HFF-Myc (cell line): ENCODE data around the gene BRCA2.
A peak's percentile ranks its signal among the peaks of the same experiment; 100 is the strongest.

Experiments used
- DNase-seq: peaks from one replicate; pipeline ENCODE4 v3.0.0-alpha.2; 2011; ENCODE audit warnings: low read depth; ENCODE audit errors: extremely low read depth
- H3K4me3 ChIP-seq: replicated peaks from 2 replicates; pipeline ENCODE4 v1.5.1; 2011; ENCODE audit warnings: low read depth, mild to moderate bottlenecking, control low read depth, low read length
- TF ChIP-seq, protein P1 (sequence below): IDR thresholded peaks from 2 replicates; pipeline ENCODE4 v1.5.1; 2012; ENCODE audit warnings: mild to moderate bottlenecking, low read depth, low read length, control low read depth; ENCODE audit errors: missing control alignments

Gene BRCA2

GRCh38 chr13:32414580-32414979 is 99.3 kb downstream of the BRCA2 start:
- H3K4me3 ChIP-seq, result no peak overlapping the region
- TF ChIP-seq, protein P1, sequence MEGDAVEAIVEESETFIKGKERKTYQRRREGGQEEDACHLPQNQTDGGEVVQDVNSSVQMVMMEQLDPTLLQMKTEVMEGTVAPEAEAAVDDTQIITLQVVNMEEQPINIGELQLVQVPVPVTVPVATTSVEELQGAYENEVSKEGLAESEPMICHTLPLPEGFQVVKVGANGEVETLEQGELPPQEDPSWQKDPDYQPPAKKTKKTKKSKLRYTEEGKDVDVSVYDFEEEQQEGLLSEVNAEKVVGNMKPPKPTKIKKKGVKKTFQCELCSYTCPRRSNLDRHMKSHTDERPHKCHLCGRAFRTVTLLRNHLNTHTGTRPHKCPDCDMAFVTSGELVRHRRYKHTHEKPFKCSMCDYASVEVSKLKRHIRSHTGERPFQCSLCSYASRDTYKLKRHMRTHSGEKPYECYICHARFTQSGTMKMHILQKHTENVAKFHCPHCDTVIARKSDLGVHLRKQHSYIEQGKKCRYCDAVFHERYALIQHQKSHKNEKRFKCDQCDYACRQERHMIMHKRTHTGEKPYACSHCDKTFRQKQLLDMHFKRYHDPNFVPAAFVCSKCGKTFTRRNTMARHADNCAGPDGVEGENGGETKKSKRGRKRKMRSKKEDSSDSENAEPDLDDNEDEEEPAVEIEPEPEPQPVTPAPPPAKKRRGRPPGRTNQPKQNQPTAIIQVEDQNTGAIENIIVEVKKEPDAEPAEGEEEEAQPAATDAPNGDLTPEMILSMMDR, result no peak
- DNase-seq, result no peak

DNA sequence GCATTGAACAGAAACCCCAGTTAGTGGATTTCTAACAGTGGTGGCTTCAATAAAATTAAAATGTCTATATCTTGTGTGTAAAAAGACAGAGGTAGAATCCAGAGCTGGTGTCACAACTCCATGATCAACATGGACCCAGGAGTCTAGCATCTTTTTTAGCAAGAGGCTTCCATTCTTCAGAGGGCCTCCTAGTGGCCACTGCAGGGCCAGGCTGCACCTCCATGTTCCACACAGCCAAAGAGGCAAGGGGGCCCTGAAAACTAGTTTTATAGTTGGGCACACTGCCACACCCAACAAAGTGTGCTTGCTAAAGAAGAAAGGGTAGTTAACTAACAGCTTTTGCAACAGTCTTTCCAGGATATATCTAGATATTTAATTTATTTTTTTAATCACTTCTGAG is 99.7 kb downstream of the BRCA2 start:
- TF ChIP-seq, protein P1, result peak; percentile 80
- no peak overlapping the region for H3K4me3 ChIP-seq
- DNase-seq, result no peak

DNA sequence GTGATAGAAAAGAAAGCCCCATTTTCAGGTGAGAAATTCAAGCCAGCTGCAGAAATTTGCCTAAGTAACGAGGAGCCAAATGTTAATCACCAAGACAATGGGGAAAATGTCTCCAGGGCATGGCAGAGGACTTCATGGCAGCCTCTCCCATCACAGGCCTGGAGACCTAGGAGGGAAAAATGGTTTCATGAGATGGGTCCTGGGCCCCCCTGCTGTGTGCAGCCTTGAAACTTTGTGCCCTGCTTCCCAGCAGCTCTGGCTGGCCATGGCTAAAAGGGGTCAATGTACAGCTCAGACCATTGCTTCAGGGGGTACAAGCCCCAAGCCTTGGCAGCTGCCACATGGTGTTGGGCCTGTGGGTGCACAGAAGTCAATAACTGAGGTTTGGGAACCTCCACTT is 102.7 kb downstream of the BRCA2 start:
- TF ChIP-seq, protein P1, result no peak
- no peak for DNase-seq
- no peak overlapping the region for H3K4me3 ChIP-seq

DNA sequence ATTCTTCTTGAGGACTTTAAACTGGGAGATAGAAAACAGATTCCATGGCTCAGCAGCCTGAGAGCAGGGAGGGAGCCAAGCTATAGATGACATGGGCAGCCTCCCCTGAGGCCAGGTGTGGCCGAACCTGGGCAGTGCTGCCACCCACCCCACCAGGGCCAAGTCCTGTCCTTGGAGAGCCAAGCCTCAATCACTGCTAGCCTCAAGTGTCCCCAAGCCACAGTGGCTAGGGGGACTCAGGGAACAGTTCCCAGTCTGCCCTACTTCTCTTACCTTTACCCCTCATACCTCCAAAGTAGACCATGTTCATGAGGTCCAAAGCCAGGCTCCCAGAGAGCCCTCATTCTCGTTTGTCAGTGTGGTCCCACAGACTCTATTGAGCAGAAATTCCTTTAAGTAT is 104.6 kb downstream of the BRCA2 start:
- no peak overlapping the region for H3K4me3 ChIP-seq
- DNase-seq, result no peak
- TF ChIP-seq, protein P1, result no peak

- H3K4me3 ChIP-seq, result no peak overlapping the region
- no peak for DNase-seq
- TF ChIP-seq, protein P1, result no peak
Observed at GRCh38 chr13:32423592-32423991, 108.3 kb downstream of the BRCA2 start.

DNA sequence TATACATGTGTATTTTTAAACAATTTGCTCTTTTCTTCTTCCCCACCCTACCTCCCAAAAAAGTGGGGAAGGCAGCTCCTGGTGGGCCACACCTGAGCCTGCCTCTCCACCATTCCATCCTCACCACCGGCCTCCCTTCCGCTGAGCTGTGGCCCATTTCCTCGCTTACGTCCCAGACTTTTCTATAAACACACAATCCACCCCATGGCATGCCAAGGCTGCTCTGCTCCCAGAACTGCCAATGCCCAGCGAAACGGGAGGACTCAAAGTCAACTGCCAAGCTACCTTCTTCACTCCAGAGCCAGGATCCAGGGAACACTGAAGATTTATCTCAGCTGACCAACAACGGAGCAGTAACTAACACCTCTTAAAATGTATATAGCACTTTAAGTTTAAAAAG is 109.8 kb downstream of the BRCA2 start:
- no peak for DNase-seq
- no peak overlapping the region for H3K4me3 ChIP-seq
- TF ChIP-seq, protein P1, result no peak
